HepG2 (cell line): ENCODE data around the gene PAIP2. TPM values are rescaled to one million over a fixed set of nuclear protein-coding genes. Genes with fewer than 3 reads are reported as not detected.
A peak's percentile ranks its signal among the peaks of the same experiment; 100 is the strongest.

Experiments used
- ATAC-seq: fragments of 200-7000 bp; cut with Tn5 transposase; 3 replicates; pipeline ENCODE4 v1.9.1; 2020; ENCODE audit warnings: mild to moderate bottlenecking, moderate library complexity
- BruUV-seq: library from RNA; stranded (reverse); fragments of 400-500 nt; replicated peaks from 2 replicates; lab custom pipeline; 2021; lab: Mats Ljungman, UMichigan
- CTCF ChIA-PET: fragments of 300-600 bp; formaldehyde crosslinking; extraction: SDS; loops from one replicate; lab custom pipeline; 2021; ENCODE audit warnings: low total read pairs, inconsistent platforms, low intra/inter-chr PET ratio; lab: Yijun Ruan, JAX
- POLR2A ChIA-PET: fragments of 350-600 bp; sonication (Branson Sonifier 250); formaldehyde crosslinking; loops from one replicate; lab custom pipeline; 2020; ENCODE audit warnings: antibody characterized with exemption, inconsistent platforms; lab: Yijun Ruan, JAX
- DNase-seq: peaks from one replicate; pipeline ENCODE4 v3.0.0-alpha.2; 2015; ENCODE audit warnings: low spot score
- FAIRE-seq: peaks from 3 replicates; lab custom pipeline; 2011; peaks lifted over from hg19 to GRCh38; lab: Jason Lieb, UNC
- H2AFZ ChIP-seq: one replicate; pipeline ENCODE4 v1.6.1; 2011; ENCODE audit warnings: low read length, inconsistent platforms
- H3K27ac ChIP-seq: fragments of 300-600 bp; 3 replicates; pipeline ENCODE4 v1.8.0; 2011; ENCODE audit warnings: mixed run types, mild to moderate bottlenecking, mixed read lengths, low read length, inconsistent platforms; ENCODE audit not compliant: insufficient read depth; ENCODE audit errors: extremely low read length
- H3K27me3 ChIP-seq, 2 experiments: fragments of 200-600 bp in 1 of 2; 2 replicates in 1 of 2; 3 replicates in 1 of 2; pipeline versions ENCODE4 v1.6.0 to v1.8.0; 2011; ENCODE audit warnings: low read length in 2 of 2, mild to moderate bottlenecking in 2 of 2, moderate library complexity in 2 of 2, inconsistent platforms in 1 of 2; ENCODE audit not compliant: insufficient read depth in 2 of 2, control insufficient read depth in 1 of 2
- H3K36me3 ChIP-seq, 2 experiments: fragments of 200-600 bp in 1 of 2; replicated peaks in 1 of 2; 2 replicates in 1 of 2; 3 replicates in 1 of 2; pipeline versions ENCODE4 v1.5.1 to v1.8.0; 2011; ENCODE audit warnings: low read length in 2 of 2, inconsistent platforms in 1 of 2; ENCODE audit not compliant: insufficient read depth in 2 of 2, control insufficient read depth in 1 of 2
- H3K4me1 ChIP-seq: 2 replicates; pipeline ENCODE4 v1.5.1; 2012; ENCODE audit warnings: low read length, inconsistent platforms; ENCODE audit not compliant: insufficient read depth
- H3K4me2 ChIP-seq: 2 replicates; pipeline ENCODE4 v1.6.0; 2011; ENCODE audit warnings: low read depth, low read length, inconsistent platforms
- H3K4me3 ChIP-seq, 3 experiments: fragments of 200-600 bp in 1 of 3; sonication (generic), shearing (Covaris generic) in 1 of 3; replicated peaks in 1 of 3; 2 replicates each; pipeline ENCODE4 v1.5.1; 2011 to 2016; ENCODE audit warnings: low read length in 3 of 3, inconsistent platforms in 2 of 3, low read depth in 2 of 3, mild to moderate bottlenecking in 2 of 3, control low read depth in 1 of 3, mixed read lengths in 1 of 3; ENCODE audit not compliant: insufficient read depth in 1 of 3
- H3K79me2 ChIP-seq: one replicate; pipeline ENCODE4 v1.6.1; 2011; ENCODE audit warnings: low read length, inconsistent platforms; ENCODE audit not compliant: insufficient read depth
- H3K9ac ChIP-seq: 2 replicates; pipeline ENCODE4 v1.6.0; 2011; ENCODE audit warnings: mild to moderate bottlenecking, low read depth, low read length, inconsistent platforms; ENCODE audit not compliant: insufficient read depth
- H3K9me3 ChIP-seq: 2 replicates; pipeline ENCODE4 v1.5.1; 2012; ENCODE audit warnings: mild to moderate bottlenecking, low read length
- H4K20me1 ChIP-seq: 2 replicates; pipeline ENCODE4 v1.6.0; 2011; ENCODE audit warnings: inconsistent platforms, mild to moderate bottlenecking, low read length, moderate library complexity; ENCODE audit not compliant: insufficient read depth
- CEBPB ChIP-seq: IDR thresholded peaks from 2 replicates; pipeline ENCODE4 v1.6.1; 2011; ENCODE audit warnings: low read depth, low read length, improper control_type of control experiment, borderline replicate concordance
- DPF2 ChIP-seq: sonication (generic); formaldehyde crosslinking; IDR thresholded peaks from 2 replicates; pipeline ENCODE4 v1.4.0; 2020; ENCODE audit warnings: mild to moderate bottlenecking, low read depth, missing genetic modification reagents, borderline replicate concordance
- REPIN1 ChIP-seq: sonication (generic); formaldehyde crosslinking; IDR thresholded peaks from 2 replicates; pipeline ENCODE4 v1.8.0; 2022; ENCODE audit warnings: missing genetic modification reagents, low read depth, mild to moderate bottlenecking, borderline replicate concordance
- SYNCRIP ChIP-seq: fragments of 200-400 bp; formaldehyde crosslinking; IDR thresholded peaks from 2 replicates; pipeline ENCODE4 v1.6.1; 2018; ENCODE audit warnings: mild to moderate bottlenecking, low read depth, low read length; ENCODE audit not compliant: insufficient read depth
- THAP11 ChIP-seq: IDR thresholded peaks from 2 replicates; pipeline ENCODE4 v1.6.1; 2016; ENCODE audit warnings: missing biosample characterization, missing genetic modification reagents
- ZNF101 ChIP-seq: sonication (generic); formaldehyde crosslinking; IDR thresholded peaks from 2 replicates; pipeline ENCODE4 v1.4.0; 2020; ENCODE audit warnings: mild to moderate bottlenecking, low read depth, missing genetic modification reagents, borderline replicate concordance
- ZNF432 ChIP-seq: sonication (generic); formaldehyde crosslinking; IDR thresholded peaks from 2 replicates; pipeline ENCODE4 v1.5.0; 2020; ENCODE audit warnings: missing genetic modification reagents, mild to moderate bottlenecking, borderline replicate concordance
- ZNF770 ChIP-seq: sonication (generic); formaldehyde crosslinking; IDR thresholded peaks from 2 replicates; pipeline ENCODE4 v1.5.0; 2020; ENCODE audit warnings: mild to moderate bottlenecking, missing genetic modification reagents
- WGBS: methylation state at CpG from one replicate; pipeline ENCODE4 v1.1.6; 2017; ENCODE audit warnings: low lambda C conversion rate; 5-methylcytosine and 5-hydroxymethylcytosine counted together
- in situ Hi-C: cut with HindIII; loops from 2 replicates; pipeline ENCODE4 v1.10.0; 2017; ENCODE audit warnings: low pct_unique_long_range_greater_than_20kb; ENCODE audit not compliant: extremely low pct_ligation_motif_present
- intact Hi-C: fragments of 100-400 bp; cut with micrococcal nuclease; formaldehyde crosslinking; loops from one replicate; pipeline ENCODE4 v1.10.0; 2022; ENCODE audit not compliant: unreplicated experiment
- polyA plus RNA-seq, 8 experiments: library from polyadenylated mRNA; depleted of rRNA in 3 of 8; stranded (reverse) in 7 of 8; unstranded in 1 of 8; fragments of >200 nt; fragmentation: Illumina TruSeq in 4 of 8; extraction: Trizol in 4 of 8; gene quantifications; 2 replicates each; pipeline versions ENCODE4 v1.2.1 to v1.2.3, GENCODE V29; 2011 to 2016; ENCODE audit warnings: low read depth in 4 of 8, missing spikeins in 1 of 8, mixed read lengths in 1 of 8; ENCODE audit not compliant: insufficient read depth in 1 of 8
- total RNA-seq, 5 experiments: library from RNA; depleted of rRNA; stranded (reverse); fragments of >200 nt; fragmentation: Illumina TruSeq; extraction: Trizol; gene quantifications; 2 replicates each; pipeline ENCODE4 v1.2.3, GENCODE V29; 2016; ENCODE audit warnings: low read depth in 1 of 5

Gene PAIP2
- total and polyA plus RNA-seq, 2 of the 13 experiments (the other 11 are each of a cell fraction or from before 2014, with no cell fraction given) = 61.5 to 76.3 TPM

- BruUV-seq = no TSS peak
- no peaks in the 10 kb centered on the region for H3K4me1 ChIP-seq
- FAIRE-seq = no peak
- DNase-seq = no peak
- POLR2A ChIA-PET = interaction anchor here (1.0 kb wide), 2 partner anchors 9 to 10 kb away, joined by 3 to 4 read pairs; no protein-coding TSS in a partner anchor
- no peak for TF ChIP-seq ZNF432 (CRISPR knock-in tag)
- TF ChIP-seq REPIN1 (CRISPR knock-in tag) = no peak
- TF ChIP-seq ZNF101 (CRISPR knock-in tag) = no peak
- TF ChIP-seq, all 625 proteins: peak for 0
- H3K9ac ChIP-seq = no peak overlapping the region
- no peak overlapping the region for H3K4me2 ChIP-seq
- CTCF ChIA-PET = no interaction called here
- intact Hi-C loops (no loop called here), in situ Hi-C loops (no loop called here)
- H3K79me2 ChIP-seq = peaks cover 82% of the 10 kb centered on the region
- no peak overlapping the region for H3K4me3 ChIP-seq
- H3K9me3 ChIP-seq = no peaks in the 10 kb centered on the region
- H3K36me3 ChIP-seq = peaks cover 1 to 10% of the 10 kb centered on the region in 2 experiments
- no peaks in the 10 kb centered on the region for H3K27me3 ChIP-seq
- ATAC-seq = no peak
- no peak overlapping the region for H2AFZ ChIP-seq
- peaks cover 76% of the 10 kb centered on the region for H4K20me1 ChIP-seq
- H3K27ac ChIP-seq = no peak overlapping the region
Observed at GRCh38 chr5:139358064-139358463, 16.4 kb downstream of the PAIP2 start.

DNA sequence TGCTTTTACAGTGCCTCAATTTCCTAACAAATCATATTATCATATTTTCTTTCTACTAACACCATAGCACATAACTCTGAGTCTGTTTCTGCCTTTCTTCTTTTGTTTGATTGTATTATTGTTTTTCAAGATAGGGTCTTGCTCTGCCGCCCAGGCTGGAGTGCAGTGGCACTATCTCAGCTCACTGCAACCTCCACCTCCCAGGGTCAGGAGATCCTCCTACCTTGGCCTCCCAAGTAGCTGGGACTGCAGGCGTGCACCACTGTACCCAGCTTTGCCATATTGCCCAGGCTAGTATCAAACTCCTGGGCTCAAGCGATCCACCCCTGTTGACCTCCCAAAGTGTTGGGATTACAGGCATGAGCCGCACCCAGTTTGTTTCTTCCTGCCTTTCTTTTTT is 18.7 kb downstream of the PAIP2 start:
- Histone ChIP-seq H3K9me3 (no peaks in the 10 kb centered on the region), H4K20me1 (peaks cover 59% of the 10 kb centered on the region), H2AFZ (no peak overlapping the region), H3K4me2 (no peak overlapping the region), H3K36me3 (peaks cover 3 to 28% of the 10 kb centered on the region in 2 experiments), H3K27me3 (no peaks in the 10 kb centered on the region), H3K9ac (no peak overlapping the region), H3K4me3 (no peak overlapping the region), H3K79me2 (peaks cover 61% of the 10 kb centered on the region), H3K4me1 (no peaks in the 10 kb centered on the region), H3K27ac (no peak overlapping the region)
- no TSS peak for BruUV-seq
- WGBS = 98% methylated on average over 4 of the region's 4 CpGs
- ATAC-seq (no peak), DNase-seq (no peak), FAIRE-seq (no peak)
- in situ Hi-C loops (no loop called here), intact Hi-C loops (no loop called here)
- ChIA-PET CTCF (no interaction called here), POLR2A (no interaction called here)
- TF ChIP-seq CEBPB (no peak), ZNF770 (CRISPR knock-in tag) (peak; percentile 53; the same call in 1 of the 2 replicates), THAP11 (no peak), DPF2 (CRISPR knock-in tag) (no peak), SYNCRIP (no peak)
